HEK293T (cell line): ENCODE results near the gene MTMR3.
A peak's percentile ranks its signal among the peaks of the same experiment; 100 is the strongest.
"Not testable (repeated sequence)": the region's sequence is repeated elsewhere in the genome, so short reads cannot be mapped to it uniquely, and the experiment has no call there.

Source experiments
- CTCF ChIA-PET: fragments of 350-600 bp; formaldehyde crosslinking; extraction: SDS; loops from one replicate; lab custom pipeline; 2021; ENCODE audit warnings: antibody characterized with exemption, inconsistent platforms; lab: Yijun Ruan, JAX
- POLR2A ChIA-PET: fragments of 350-600 bp; formaldehyde crosslinking; extraction: SDS; loops from one replicate; lab custom pipeline; 2020; ENCODE audit warnings: antibody characterized with exemption, inconsistent platforms; lab: Yijun Ruan, JAX
- DNase-seq: peaks from one replicate; pipeline ENCODE4 v3.0.0; 2012; ENCODE audit warnings: mixed read lengths; ENCODE audit errors: extremely low spot score
- ARNT ChIP-seq: fragments of 450-650 bp; IDR thresholded peaks from 2 replicates; pipeline ENCODE4 v1.6.1; 2017; ENCODE audit warnings: mild to moderate bottlenecking
- BHLHE40 ChIP-seq: fragments of 450-650 bp; IDR thresholded peaks from 2 replicates; pipeline ENCODE4 v1.6.1; 2016; ENCODE audit warnings: mild to moderate bottlenecking, moderate library complexity, borderline replicate concordance
- CTBP1 ChIP-seq: fragments of 450-650 bp; IDR thresholded peaks from 2 replicates; pipeline ENCODE4 v1.6.1; 2016; ENCODE audit warnings: borderline replicate concordance
- ELF4 ChIP-seq: fragments of 450-650 bp; IDR thresholded peaks from 2 replicates; pipeline ENCODE4 v1.6.1; 2017; ENCODE audit warnings: antibody characterized with exemption
- FOXA1 ChIP-seq: fragments of 450-650 bp; IDR thresholded peaks from 2 replicates; pipeline ENCODE4 v1.6.1; 2016; ENCODE audit warnings: mild to moderate bottlenecking
- FOXK2 ChIP-seq: fragments of 450-650 bp; IDR thresholded peaks from 2 replicates; pipeline ENCODE4 v1.6.1; 2016; ENCODE audit warnings: mild to moderate bottlenecking
- FOXM1 ChIP-seq: fragments of 450-650 bp; IDR thresholded peaks from 2 replicates; pipeline ENCODE4 v1.6.1; 2017; ENCODE audit warnings: mild to moderate bottlenecking, borderline replicate concordance
- HDGF ChIP-seq: fragments of 450-650 bp; IDR thresholded peaks from 2 replicates; pipeline ENCODE4 v1.6.1; 2017; ENCODE audit warnings: antibody characterized with exemption, borderline replicate concordance
- L3MBTL2 ChIP-seq: fragments of 450-650 bp; conservative IDR thresholded peaks from 2 replicates; pipeline ENCODE4 v1.6.1; 2016; ENCODE audit warnings: mild to moderate bottlenecking
- LEF1 ChIP-seq: fragments of 450-650 bp; IDR thresholded peaks from 2 replicates; pipeline ENCODE4 v1.6.1; 2017; ENCODE audit warnings: mild to moderate bottlenecking, borderline replicate concordance
- NFRKB ChIP-seq: fragments of 450-650 bp; IDR thresholded peaks from 2 replicates; pipeline ENCODE4 v1.6.1; 2016; ENCODE audit warnings: mild to moderate bottlenecking, moderate library complexity
- SP1 ChIP-seq: fragments of 450-650 bp; IDR thresholded peaks from 2 replicates; pipeline ENCODE4 v1.6.1; 2017
- SUZ12 ChIP-seq: fragments of 450-650 bp; IDR thresholded peaks from 2 replicates; pipeline ENCODE4 v1.6.1; 2016; ENCODE audit warnings: mild to moderate bottlenecking
- TARDBP ChIP-seq: fragments of 450-650 bp; IDR thresholded peaks from 2 replicates; pipeline ENCODE4 v1.6.1; 2016
- ZNF384 ChIP-seq: fragments of 450-650 bp; IDR thresholded peaks from 2 replicates; pipeline ENCODE4 v1.6.1; 2016
- TF ChIP-seq, protein P1 (sequence below): fragments of 450-650 bp; IDR thresholded peaks from 2 replicates; pipeline ENCODE4 v1.6.1; 2016

MTMR3 gene

GRCh38 chr22:29964776-29965175, 81.8 kb downstream of the MTMR3 start:
- DNase-seq: no peak
- CTCF ChIA-PET: no interaction called here
- TF ChIP-seq LEF1: no peak
- no peak for TF ChIP-seq L3MBTL2
- no peak for TF ChIP-seq BHLHE40
- TF ChIP-seq TARDBP: no peak
- POLR2A ChIA-PET: no interaction called here

- POLR2A ChIA-PET: no interaction called here
- CTCF ChIA-PET: interaction anchor here (0.6 to 1.3 kb wide), 4 partner anchors 11 to 156 kb away, joined by 3 to 6 read pairs (median 4); no protein-coding TSS in a partner anchor
- TF ChIP-seq SUZ12 (no peak), FOXK2 (no peak), SP1 (no peak), ARNT (no peak), CTBP1 (no peak), L3MBTL2 (no peak)
- no peak for DNase-seq
Observed at GRCh38 chr22:29967461-29967860, 84.5 kb downstream of the MTMR3 start.

DNA sequence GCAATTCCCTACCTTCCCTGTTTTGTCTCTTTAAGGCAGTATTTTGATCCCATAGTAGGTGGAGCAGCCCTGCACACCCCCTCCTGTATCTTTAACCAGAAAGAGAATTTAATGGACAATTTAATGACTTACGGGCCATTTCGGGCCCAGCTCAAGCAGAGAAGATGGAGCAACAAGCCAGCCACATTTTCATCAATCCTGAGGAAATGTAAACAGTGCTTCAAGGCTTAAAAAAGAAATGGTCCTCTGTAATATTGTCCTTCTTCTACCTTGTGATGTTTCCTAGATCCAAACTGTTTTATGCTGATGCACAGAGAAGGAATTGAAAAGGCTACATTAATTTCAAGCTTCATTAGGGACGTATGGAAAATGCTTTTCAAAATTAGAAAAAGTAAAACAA, 88.6 kb downstream of the MTMR3 start:
- peak; percentile 40 for DNase-seq
- ChIA-PET POLR2A (no interaction called here), CTCF (no interaction called here)
- TF ChIP-seq FOXA1 (no peak), LEF1 (no peak), SUZ12 (no peak), ELF4 (no peak), ZNF384 (no peak), ARNT (no peak), NFRKB (no peak), FOXK2 (0 out of 2 replicates have a peak, but pooled peaks have one; percentile 52), FOXM1 (no peak), TARDBP (no peak), BHLHE40 (no peak), SP1 (no peak), HDGF (no peak), CTBP1 (0 out of 2 replicates have a peak, but pooled peaks have one; percentile 22), L3MBTL2 (no peak)
- TF ChIP-seq, protein P1, sequence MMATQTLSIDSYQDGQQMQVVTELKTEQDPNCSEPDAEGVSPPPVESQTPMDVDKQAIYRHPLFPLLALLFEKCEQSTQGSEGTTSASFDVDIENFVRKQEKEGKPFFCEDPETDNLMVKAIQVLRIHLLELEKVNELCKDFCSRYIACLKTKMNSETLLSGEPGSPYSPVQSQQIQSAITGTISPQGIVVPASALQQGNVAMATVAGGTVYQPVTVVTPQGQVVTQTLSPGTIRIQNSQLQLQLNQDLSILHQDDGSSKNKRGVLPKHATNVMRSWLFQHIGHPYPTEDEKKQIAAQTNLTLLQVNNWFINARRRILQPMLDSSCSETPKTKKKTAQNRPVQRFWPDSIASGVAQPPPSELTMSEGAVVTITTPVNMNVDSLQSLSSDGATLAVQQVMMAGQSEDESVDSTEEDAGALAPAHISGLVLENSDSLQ: peak; percentile 65

- no peak for TF ChIP-seq ZNF384
- POLR2A ChIA-PET: no interaction called here
- DNase-seq: no peak
- CTCF ChIA-PET: no interaction called here
Observed at GRCh38 chr22:29972121-29972520, 89.1 kb downstream of the MTMR3 start.

GRCh38 chr22:29973269-29973668, 90.3 kb downstream of the MTMR3 start:
- TF ChIP-seq ARNT: no peak
- no peak for TF ChIP-seq CTBP1
- TF ChIP-seq BHLHE40: no peak
- DNase-seq: no peak
- CTCF ChIA-PET: no interaction called here
- POLR2A ChIA-PET: no interaction called here

DNA sequence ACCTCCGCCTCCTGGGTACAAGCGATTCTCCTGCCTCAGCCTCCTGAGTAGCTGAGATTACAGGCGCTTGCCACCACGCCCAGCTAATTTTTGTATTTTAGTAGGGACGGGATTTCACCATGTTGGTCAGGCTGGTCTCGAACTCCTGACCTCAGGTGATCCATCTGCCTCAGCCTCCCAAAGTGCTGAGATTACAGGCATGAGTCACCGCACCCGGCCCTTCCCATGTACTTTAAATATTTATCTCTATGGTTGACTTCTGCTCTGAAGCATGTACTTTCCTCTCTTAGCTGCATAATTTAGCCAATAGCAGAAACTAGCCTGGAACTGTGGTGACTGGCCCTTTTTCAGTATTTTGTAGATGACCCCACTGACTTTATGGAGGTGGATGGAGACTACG, 90.7 kb downstream of the MTMR3 start:
- CTCF ChIA-PET, POLR2A ChIA-PET, DNase-seq: not testable (repeated sequence)

GRCh38 chr22:29975494-29975893, 92.5 kb downstream of the MTMR3 start:
- DNase-seq: no peak
- ChIA-PET POLR2A (no interaction called here), CTCF (no interaction called here)
- TF ChIP-seq TARDBP: no peak
- TF ChIP-seq SUZ12: no peak
- TF ChIP-seq ELF4: no peak

GRCh38 chr22:29977107-29977506, 94.1 kb downstream of the MTMR3 start:
- CTCF ChIA-PET: no interaction called here
- TF ChIP-seq ZNF384 (no peak), SP1 (no peak), BHLHE40 (no peak), SUZ12 (no peak), ELF4 (no peak), FOXM1 (no peak), TARDBP (no peak), FOXK2 (no peak), L3MBTL2 (no peak), NFRKB (no peak), CTBP1 (no peak), HDGF (no peak), LEF1 (no peak), ARNT (no peak), FOXA1 (no peak)
- TF ChIP-seq, protein P1: no peak
- POLR2A ChIA-PET: no interaction called here
- DNase-seq: no peak
